MV-4-11 (cell line): Measurements from ENCODE around the gene MRPS5.

ENCODE experiments used
- DNase-seq: peaks from one replicate; lab custom pipeline; 2025; lab: John Stamatoyannopoulos, UW

Gene MRPS5

DNA sequence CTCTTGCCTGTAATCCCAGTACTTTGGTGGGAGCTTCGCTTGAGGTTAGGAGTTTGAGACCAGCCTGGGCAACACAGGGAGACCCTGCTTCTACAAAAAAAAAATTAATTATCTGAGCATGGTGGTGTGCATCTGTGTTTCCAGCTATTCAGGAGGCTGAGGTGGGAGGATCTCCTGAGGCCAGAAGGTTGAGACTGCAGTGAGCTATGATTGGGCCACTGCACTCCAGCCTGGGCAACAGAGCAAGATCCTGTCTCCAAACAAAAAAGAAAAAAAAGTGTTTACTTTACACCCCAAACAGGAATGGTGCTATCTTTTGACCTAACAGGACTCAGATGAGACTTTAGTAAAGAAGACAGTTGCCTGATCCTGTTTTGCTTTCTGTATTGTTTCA is 60.5 kb downstream of the MRPS5 start:
- no peak for DNase-seq

DNA sequence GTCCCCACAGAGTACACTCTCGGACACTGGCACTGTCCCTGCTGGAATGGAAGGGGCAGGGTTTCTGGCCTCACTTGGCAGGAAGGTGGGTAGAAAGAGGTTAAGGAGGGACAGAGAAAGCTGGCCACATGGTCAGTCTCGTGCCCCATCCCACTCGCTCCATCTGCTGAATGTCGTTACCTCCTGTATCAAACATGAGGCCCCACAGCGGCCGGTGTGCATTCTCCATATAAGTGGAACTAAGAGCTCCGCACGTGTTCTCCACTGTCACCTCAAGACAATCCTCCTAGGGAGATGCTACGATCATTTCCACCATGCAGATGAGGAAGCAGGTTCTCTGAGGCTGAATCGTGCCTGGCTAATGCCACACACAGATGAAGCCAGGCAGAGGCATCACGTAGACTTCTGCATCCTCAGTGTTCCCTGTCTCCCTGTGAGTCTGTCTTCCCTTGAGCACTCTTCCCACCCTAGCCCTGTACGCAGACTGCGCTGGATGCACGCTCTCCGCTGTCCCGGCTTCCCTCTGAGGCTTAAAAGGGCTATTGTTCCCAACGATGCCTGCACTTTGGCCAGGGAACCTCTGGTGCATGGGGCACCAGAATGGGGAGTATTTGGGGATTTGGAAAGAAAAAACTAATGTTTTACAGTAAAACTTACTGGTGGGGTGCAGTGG is 61.0 kb downstream of the MRPS5 start:
- DNase-seq = no peak

DNA sequence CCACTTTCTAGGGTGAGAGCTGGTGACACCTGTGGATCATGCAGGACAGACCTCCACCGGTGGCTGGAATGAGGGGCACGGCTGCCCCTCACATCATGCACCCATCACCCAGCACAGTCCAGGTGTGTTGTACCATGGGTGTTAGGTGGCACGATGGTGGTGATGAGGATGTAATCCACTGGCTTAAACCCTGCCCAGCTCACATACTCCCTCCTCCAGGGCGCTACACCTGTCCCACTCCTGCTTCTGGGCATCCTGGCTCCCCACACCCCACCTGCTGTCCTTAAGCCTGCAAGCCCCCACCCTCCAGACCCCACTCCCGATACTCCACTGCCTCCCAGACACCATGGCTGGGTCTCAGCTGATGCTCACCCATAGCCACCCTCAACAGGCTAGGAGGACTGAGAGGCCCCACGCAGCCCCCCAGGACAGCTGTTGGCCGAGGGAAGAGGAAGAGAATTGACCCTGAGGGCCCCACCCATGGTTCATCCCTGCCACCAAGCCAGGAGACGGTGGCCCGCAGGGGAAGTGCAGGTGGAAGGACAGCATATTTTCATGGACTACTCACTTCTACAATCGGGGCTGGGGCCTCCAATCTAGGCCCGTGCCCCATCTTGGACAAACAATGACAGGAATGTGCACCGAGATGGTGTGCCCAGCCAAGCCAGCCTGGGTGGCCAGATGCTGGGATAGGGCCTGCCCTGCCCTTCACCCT is 61.8 kb downstream of the MRPS5 start:
- DNase-seq = no peak

DNA sequence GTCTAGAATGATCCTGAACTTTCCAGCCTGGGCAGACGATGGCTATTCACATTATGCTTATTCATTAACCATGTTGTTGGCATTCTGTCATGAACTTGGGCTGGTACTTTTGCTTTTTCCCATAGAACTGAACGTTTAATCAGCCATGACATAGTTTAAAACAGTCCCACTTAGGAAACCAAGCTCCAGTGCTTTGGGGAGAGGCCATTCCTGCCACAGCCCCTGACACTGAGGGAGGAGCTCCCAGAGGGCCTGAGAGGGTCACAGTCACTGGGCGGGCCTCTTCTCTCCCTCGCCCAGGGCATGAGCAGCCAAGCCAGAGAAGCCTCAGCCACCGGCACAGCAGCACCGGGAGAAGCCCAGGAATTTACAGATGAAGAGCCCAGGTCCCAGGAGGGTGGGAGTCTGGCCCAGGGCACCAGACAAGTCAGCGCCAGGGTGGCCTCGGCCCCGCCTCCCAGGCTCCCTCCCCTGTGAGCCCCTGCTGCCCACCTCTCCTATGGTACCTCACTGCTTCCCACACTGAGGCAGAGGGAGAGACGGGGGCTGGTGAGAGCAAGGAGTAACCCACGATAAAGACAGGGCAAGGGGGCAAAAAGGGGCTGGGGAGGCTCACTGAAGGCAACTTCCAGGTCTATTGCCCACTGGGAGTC is 62.5 kb downstream of the MRPS5 start:
- DNase-seq = no peak

DNA sequence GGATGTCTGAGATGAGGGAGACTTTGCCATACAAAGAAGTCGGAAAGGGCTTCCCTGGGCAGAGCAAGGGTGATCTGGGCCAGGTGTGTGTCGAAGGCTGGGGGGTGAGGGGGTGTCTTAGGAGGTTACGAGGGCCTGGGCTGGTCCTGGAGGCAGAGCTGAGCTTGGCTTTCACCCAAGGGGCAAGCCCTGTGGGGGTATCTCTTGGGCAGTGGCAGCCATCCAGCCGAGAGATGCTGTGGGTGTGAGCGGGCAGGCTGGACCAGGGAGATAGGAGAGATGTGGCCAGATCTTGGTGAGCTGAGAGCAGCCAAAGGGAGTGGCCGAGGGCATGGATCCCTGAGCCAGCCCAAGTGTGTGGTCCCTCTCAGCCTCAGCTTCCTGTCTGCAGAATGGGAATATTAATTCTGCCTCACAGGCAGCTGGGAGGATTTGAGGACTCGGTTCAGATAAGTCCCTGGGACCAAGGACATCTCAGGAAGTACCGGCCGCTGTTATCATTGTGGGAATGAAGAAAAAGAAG is 63.1 kb downstream of the MRPS5 start:
- no peak for DNase-seq

DNA sequence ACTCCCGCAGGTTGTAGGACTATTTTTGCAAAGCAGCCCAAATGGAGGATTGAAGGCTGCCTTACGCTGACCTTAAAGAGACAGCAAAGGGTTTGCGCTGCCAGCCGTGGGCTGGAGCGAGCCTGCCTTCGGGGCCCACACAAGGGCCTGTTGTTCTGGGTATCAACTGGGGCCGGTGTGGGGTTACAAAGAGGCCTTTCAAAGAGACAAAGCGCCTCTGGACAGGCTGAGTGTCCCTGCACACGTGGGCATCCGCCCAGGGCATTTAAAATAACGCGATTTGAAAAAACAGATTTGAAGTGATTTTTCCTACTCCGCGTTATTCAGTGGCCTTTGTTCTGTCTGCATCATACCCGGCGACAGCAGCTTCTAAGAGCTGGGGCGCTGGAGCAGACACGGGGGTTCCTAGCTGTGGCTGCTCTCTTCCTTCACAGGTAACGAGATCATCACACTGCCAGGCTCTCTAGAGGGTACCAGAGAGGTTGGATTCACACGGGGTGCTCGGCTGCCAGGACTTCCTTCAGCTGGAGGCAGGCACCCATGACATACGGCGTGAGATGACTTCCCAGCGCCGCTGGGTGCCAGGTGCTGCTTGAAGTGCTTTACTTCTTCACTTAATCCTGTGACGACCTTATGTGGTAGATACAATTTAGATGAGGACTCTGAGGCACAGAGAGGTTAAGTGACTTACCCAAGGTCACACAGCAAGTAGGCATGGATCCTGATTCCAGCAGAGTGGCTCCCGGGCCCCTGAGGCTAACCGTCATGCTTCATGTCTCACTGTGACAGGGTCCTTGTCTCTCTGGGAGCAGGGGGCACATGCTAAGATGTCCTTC is 63.9 kb downstream of the MRPS5 start:
- DNase-seq = no peak

DNA sequence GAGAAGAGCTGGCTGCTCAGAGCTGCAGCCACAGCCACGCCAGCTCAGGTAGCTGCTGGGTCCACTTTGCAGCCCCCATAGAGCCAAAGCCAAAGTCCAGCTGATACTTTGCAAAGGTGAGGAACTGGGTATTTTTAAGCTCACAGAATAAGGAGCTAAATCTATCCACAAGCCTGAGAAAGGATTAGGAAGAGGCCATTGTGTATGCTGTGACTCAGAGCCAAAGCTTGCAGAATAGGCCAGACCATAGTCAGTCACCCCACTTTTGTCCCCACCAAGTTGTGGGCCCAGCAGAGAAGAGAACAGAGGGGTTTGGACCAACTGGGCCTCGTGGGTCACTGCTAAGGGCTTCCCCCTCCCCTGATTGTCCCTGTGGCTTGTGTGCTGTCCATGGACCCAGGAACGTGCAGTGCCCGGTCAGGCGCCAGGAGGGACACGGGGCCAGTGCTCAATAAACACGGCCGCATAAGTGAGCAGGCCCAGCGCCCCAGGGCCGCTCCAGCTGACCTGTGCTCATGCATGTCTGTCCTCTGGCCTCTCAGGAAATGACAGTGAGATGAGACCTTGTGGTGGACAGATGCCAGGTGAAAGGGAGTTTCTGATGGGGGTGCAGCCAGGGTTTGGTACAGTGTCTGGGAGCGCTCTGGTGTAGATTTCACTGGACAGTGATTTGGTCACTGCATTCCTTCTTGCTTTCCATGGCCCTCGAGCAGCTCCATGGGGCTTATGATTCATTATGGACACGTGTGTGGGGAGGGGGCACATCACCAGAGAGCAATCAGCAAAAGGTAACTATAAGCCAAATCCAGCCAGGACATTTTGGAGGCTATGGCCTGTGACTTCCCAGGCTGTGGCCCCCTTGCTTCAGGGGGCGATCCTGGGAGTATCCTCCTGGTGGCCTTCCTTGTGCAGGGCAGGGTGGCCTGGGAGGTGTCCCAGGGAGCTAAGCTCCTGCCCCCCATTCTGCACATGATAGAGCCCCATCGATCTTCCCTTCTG is 64.8 kb downstream of the MRPS5 start:
- no peak for DNase-seq

DNA sequence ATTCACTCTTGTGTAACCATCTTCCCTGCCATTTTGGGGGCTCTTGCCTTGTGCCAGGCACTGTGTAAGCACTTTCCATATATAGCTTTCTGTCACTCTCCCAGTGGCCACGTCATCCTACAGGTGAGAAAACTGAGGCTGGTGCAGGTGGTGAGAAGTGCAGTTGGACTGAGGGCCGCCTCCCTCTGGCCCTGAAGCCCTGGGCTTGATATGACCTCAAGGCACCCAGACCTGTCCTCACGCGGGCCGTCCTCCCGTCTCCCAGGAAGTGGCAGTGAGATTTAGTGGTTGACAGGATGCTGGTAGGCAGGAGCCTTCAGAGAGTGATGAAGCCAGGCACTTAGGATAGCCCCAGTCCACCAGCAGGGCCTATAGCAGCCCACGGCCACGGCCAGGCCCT is 65.6 kb downstream of the MRPS5 start:
- DNase-seq = no peak

DNA sequence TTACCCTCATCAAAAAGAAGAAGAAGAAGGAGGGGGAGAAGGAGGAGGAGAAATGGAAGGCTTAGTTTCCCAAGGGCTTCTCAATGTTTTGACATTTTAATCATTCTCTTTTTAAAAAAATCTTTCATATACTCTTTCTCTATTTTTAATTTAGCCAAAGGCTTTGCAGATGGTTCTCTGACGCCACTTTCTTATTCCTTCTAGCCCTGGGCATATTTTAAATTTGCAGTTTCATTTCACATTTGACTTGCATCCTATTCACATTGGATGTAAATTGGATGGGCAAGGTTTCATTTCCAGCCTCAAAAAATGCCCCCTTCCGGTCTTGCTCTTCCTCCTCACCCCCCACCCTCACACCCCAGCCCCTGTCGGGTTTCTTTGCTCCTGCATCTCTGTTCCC is 66.3 kb downstream of the MRPS5 start:
- DNase-seq = no peak

DNA sequence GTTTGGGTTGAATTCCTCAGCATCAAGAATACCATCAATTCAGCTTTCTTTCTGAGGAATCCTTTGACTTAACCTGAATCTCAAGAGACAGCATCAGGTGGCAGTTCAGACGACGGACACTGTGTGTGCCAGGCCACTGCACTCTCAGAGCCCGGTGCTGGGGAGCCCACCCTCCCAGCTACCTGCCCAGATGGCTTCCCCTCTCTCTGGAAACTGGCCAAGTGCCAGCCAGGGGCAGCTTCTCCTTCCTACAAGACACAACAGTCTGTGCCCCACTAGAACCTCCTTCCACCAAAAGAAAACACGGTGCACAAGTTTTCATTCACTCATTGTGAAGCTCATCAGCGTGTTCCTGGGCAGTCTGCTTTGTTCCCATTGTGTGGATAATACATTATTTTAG is 67.6 kb downstream of the MRPS5 start:
- no peak for DNase-seq

DNA sequence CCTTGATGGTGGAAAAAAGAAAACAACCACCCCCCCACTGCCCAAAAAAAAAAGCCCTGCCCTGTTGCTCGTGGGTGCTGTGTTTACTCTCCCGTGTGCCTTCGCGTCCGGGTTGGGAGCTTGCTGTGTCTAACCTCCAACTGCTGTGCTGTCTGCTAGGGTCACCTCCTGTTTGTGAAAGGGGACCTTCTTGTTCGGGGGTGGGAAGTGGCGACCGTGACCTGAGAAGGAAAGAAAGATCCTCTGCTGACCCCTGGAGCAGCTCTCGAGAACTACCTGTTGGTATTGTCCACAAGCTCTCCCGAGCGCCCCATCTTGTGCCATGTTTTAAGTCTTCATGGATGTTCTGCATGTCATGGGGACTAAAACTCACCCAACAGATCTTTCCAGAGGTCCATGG is 68.1 kb downstream of the MRPS5 start:
- no peak for DNase-seq

DNA sequence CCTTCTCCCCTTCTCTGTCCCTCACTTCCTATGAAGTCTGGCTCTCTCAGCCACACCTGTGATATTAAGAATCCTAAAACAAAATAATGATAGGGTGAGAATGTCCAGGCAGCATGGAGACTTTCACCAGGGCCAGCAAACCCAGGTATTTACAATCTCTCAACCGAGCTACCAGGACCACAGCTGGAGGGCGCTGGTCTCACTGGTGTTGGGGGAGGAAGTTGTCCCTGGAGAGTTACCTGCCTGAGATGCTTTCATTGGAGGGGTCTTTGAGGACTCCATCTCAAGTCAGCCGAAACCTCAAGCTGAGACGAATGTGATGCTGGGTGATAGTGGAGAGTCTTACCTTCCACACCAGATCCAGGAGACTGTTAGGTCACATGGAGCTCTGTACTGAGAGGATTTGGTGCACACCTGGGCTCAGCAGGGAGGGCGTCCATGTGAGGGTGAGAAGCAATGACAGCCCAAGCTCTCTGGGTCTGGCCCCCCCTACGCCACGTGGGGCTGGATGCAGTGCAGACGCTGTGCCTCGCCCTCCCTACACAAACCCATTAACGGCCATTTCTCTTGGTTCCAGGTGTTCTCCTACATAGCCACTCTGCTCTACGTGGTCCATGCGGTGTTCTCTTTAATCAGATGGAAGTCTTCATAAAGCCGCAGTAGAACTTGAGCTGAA is 68.7 kb downstream of the MRPS5 start:
- DNase-seq = no peak

DNA sequence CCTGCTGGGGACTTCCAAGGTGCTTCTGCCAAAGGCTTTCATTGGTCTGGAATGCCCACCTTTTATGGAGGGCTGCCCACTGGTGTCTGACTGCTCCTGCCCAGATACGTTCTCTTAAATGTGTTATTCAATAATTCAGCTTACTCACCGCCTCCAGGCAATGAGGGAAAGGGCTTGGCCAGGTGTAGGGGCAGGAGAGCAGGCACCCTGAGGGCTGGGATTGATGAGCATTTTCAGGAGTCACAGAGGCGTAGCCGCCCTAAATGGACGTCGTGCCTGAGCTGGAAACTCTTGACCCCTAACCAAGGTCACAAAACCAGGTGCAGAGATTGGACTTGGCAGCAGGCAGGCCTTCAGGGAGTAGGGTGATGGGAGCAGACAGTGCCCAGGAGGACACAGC is 69.3 kb downstream of the MRPS5 start:
- DNase-seq = no peak

DNA sequence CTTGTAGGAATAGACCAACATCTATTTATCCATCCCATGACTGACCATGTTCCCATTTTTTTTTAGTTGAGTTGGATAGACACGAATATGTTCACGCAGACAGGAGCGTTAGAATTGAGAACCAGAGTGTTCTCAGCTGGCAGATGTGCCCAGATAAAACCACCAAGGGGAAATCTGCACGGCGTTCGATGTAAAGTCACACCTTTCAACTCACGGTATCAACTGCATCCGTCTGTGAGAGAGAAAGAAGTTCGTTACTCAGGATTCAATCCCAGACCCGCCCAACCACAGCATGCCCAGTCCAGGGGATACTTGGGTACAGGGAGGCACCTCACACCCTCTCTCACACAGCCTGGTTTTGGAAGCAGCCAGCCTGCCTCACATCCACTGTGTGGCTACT is 70.0 kb downstream of the MRPS5 start:
- DNase-seq = no peak

DNA sequence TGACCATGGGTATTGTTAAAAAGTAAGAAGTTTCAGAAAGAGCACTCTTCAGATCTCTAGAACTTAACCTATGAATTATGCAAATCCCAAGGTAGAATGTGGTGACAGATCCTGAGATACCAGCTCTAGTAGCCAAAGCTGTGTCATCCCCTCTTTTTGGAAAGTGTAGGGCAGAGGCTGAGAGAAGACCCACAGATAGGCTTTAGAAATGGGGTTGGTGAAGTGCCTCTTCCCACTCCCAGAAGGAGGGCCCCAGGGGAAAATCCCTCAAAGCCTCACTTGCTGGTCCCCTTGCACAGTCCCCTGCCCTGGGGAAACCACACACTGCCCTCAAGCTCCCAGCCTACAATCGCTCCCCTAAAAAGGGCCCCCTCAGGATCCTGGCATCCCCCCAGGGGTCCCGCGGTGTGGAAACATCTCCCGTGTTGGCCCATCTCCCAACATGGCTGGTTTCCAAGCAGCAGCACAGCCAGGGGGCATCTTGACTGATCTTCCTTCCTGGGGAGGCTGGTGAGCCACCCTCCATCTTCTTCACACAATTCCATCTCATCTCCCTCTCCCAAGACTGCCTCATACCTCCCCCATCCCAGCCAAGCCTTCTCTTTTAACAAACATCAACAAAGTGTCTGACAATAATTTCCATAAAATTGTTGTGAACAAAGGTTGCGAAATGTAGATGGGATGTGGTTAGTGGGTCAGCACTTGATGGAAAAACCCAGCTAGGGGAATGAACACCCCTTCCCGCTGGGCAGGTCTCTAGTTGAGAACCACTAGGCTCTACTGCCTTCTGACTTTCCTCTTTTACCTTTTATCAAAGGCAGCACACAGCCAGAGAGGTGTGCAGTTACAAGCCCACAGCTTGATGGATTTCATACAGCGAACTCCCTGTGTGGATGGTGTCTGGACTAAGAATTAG is 71.0 kb downstream of the MRPS5 start:
- DNase-seq = no peak

DNA sequence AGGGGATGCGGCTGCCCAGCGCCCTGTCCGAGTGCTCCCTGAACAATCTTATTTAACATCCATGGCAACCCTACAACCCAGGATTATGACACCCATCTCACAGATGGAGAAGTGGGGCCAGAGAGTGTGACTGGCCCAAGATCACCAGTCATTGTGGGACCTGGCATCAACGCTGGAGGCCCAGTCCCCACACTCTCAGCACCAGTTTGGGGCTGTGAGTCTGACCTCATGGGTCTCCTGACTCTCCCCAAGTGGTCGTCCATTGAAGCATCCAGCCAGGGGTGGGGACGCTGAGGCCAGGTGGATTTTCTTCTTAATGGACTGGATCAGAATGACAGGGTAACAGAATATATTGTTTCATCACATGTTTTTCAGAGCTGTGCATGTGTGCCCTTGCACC is 71.6 kb downstream of the MRPS5 start:
- DNase-seq = no peak

DNA sequence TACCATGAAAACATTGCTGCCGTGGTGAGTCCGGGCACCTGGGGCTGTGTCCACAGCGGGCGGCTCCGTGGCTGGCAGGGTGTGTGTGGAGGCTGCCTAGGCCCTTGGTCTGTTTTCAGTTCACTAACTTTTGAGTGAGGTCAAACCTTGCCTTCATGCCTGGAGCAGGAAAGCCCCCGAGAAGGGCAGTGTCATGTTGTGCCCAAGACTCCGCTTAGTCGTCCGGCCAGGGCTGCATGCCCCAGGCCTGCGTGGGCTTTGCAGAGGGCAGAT is 72.0 kb downstream of the MRPS5 start:
- DNase-seq = no peak

DNA sequence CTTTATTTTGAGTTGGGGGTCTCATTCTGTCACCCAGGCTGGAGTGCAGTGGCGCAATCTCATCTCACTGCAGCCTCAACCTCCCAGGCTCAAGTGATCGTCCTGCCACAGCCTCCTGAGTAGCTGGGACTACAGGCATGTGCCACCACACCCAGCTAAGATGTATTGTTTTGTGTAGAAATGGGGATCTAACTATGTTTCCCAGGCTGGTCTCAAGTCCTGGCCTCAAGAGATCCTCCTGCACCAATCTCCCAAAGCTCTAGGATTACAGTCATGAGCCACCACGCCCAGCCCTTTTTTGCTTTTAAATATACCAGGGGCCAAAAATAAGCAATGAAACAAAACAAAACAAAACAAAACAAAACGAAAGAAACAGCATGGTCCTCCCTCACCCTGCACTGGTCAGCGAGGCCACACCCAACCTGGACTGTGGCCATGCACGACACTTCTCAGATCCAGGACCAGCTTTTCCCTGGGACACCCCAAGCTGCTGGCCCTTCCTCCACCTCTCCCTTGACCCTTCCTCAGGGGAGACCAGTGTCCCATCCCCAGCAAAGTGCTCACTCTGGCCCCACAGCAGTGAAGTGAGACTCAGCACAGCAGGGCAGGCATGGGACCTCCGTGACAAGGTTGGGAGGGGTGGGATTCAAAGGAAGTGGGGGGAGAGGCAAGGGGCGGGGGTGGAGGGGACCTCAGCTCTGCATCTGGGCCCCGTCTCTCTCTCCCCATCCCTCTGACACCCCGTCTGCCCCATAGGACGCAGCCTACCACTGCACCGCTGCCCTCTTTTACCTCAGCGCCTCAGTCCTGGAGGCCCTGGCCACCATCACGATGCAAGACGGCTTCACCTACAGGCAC is 72.6 kb downstream of the MRPS5 start:
- no peak for DNase-seq
